ENCODE measurements around the gene CLCF1. TPM values are rescaled to one million over a fixed set of nuclear protein-coding genes. Genes with fewer than 3 reads are reported as not detected.

Gene CLCF1
- polyA plus RNA-seq, 4 donors: 1.4 to 6.3 (median 3.0) TPM; not detected in 1

- 82 to 92% (median 91%) methylated on average over 4 of the region's 4 CpGs for WGBS, 3 donors
- Histone ChIP-seq H3K27ac (ENCODE audit: low read depth in 1 of 3, low read length in 2 of 3) (no peak overlapping the region), H3K36me3 (ENCODE audit: control insufficient read depth in 3 of 3, insufficient read depth in 2 of 3, low read depth in 1 of 3, low read length in 3 of 3) (peaks cover 0 to 19% (median 0%) of the 10 kb centered on the region in 3 donors), H3K9me3 (ENCODE audit: control insufficient read depth in 2 of 2, insufficient read depth in 1 of 2, low read depth in 1 of 2, low read length in 1 of 2) (no peaks in the 10 kb centered on the region), H3K27me3 (ENCODE audit: control insufficient read depth in 3 of 3, insufficient read depth in 3 of 3, low read length in 3 of 3) (no peaks in the 10 kb centered on the region), H3K4me3 (ENCODE audit: low read depth in 1 of 3, low read length in 3 of 3) (no peak overlapping the region), H3K4me1 (ENCODE audit: control insufficient read depth in 3 of 3, insufficient read depth in 2 of 3, low read depth in 1 of 3, low read length in 2 of 3) (peaks cover 0 to 59% (median 6%) of the 10 kb centered on the region in 3 donors)
- DNase-seq (no peak), FAIRE-seq (no peak)
Measured at GRCh38 chr11:67349928-67350465, 23.4 kb downstream of the CLCF1 start.

- no peaks in the 10 kb centered on the region for H3K9me3 ChIP-seq (ENCODE audit: control insufficient read depth in 2 of 2, insufficient read depth in 1 of 2, low read depth in 1 of 2, low read length in 1 of 2)
- no peak for FAIRE-seq
- no peak overlapping the region for H3K27ac ChIP-seq (ENCODE audit: low read depth in 1 of 3, low read length in 2 of 3)
- WGBS, 3 donors: 89 to 98% (median 93%) methylated on average over 2 of the region's 2 CpGs
- peaks cover 0 to 56% (median 6%) of the 10 kb centered on the region in 3 donors for H3K4me1 ChIP-seq (ENCODE audit: control insufficient read depth in 3 of 3, insufficient read depth in 2 of 3, low read depth in 1 of 3, low read length in 2 of 3)
- H3K4me3 ChIP-seq (ENCODE audit: low read depth in 1 of 3, low read length in 3 of 3): no peak overlapping the region
- no peak for DNase-seq
- H3K36me3 ChIP-seq (ENCODE audit: control insufficient read depth in 3 of 3, insufficient read depth in 2 of 3, low read depth in 1 of 3, low read length in 3 of 3): peaks cover 0 to 19% (median 0%) of the 10 kb centered on the region in 3 donors
- H3K27me3 ChIP-seq (ENCODE audit: control insufficient read depth in 3 of 3, insufficient read depth in 3 of 3, low read length in 3 of 3): no peaks in the 10 kb centered on the region
Measured at GRCh38 chr11:67349457-67349856, 23.9 kb downstream of the CLCF1 start.

- Histone ChIP-seq H3K36me3 (ENCODE audit: control insufficient read depth in 3 of 3, insufficient read depth in 2 of 3, low read depth in 1 of 3, low read length in 3 of 3) (peaks cover 0 to 19% (median 0%) of the 10 kb centered on the region in 3 donors), H3K4me3 (ENCODE audit: low read depth in 1 of 3, low read length in 3 of 3) (no peak overlapping the region), H3K9me3 (ENCODE audit: control insufficient read depth in 2 of 2, insufficient read depth in 1 of 2, low read depth in 1 of 2, low read length in 1 of 2) (no peaks in the 10 kb centered on the region), H3K4me1 (ENCODE audit: control insufficient read depth in 3 of 3, insufficient read depth in 2 of 3, low read depth in 1 of 3, low read length in 2 of 3) (peaks cover 0 to 52% (median 6%) of the 10 kb centered on the region in 3 donors), H3K27me3 (ENCODE audit: control insufficient read depth in 3 of 3, insufficient read depth in 3 of 3, low read length in 3 of 3) (no peaks in the 10 kb centered on the region), H3K27ac (ENCODE audit: low read depth in 1 of 3, low read length in 2 of 3) (peak overlapping the region in 1 of 3 donors; percentile 21)
- DNase-seq (no peak), FAIRE-seq (no peak)
- WGBS, 3 donors: 68 to 76% (median 69%) methylated on average over 5 of the region's 5 CpGs
Measured at GRCh38 chr11:67349036-67349435, 24.4 kb downstream of the CLCF1 start.

- H3K9me3 ChIP-seq (ENCODE audit: control insufficient read depth in 2 of 2, insufficient read depth in 1 of 2, low read depth in 1 of 2, low read length in 1 of 2): no peaks in the 10 kb centered on the region
- FAIRE-seq (no peak), DNase-seq (peak; percentile 53 to 56)
- 61 to 69% (median 63%) methylated on average over 11 of the region's 11 CpGs for WGBS, 3 donors
- no peak overlapping the region for H3K4me3 ChIP-seq (ENCODE audit: low read depth in 1 of 3, low read length in 3 of 3)
- H3K27ac ChIP-seq (ENCODE audit: low read depth in 1 of 3, low read length in 2 of 3): peak overlapping the region in 2 of 3 donors; percentile 3 to 73
- no peaks in the 10 kb centered on the region for H3K27me3 ChIP-seq (ENCODE audit: control insufficient read depth in 3 of 3, insufficient read depth in 3 of 3, low read length in 3 of 3)
- peaks cover 0 to 48% (median 6%) of the 10 kb centered on the region in 3 donors for H3K4me1 ChIP-seq (ENCODE audit: control insufficient read depth in 3 of 3, insufficient read depth in 2 of 3, low read depth in 1 of 3, low read length in 2 of 3)
- peaks cover 0 to 19% (median 0%) of the 10 kb centered on the region in 3 donors for H3K36me3 ChIP-seq (ENCODE audit: control insufficient read depth in 3 of 3, insufficient read depth in 2 of 3, low read depth in 1 of 3, low read length in 3 of 3)
Measured at GRCh38 chr11:67347964-67348749, 25.2 kb downstream of the CLCF1 start.

GRCh38 chr11:67345920-67346819, 27.2 kb downstream of the CLCF1 start:
- H3K4me3 ChIP-seq (ENCODE audit: low read depth in 1 of 3, low read length in 3 of 3): no peak overlapping the region
- no peaks in the 10 kb centered on the region for H3K9me3 ChIP-seq (ENCODE audit: control insufficient read depth in 2 of 2, insufficient read depth in 1 of 2, low read depth in 1 of 2, low read length in 1 of 2)
- DNase-seq (peak; percentile 86 to 91), FAIRE-seq (no peak)
- peak overlapping the region; percentile 38 to 81 (median 77) for H3K27ac ChIP-seq (ENCODE audit: low read depth in 1 of 3, low read length in 2 of 3)
- WGBS, 3 donors: 28 to 54% (median 40%) methylated on average over 7 of the region's 7 CpGs
- no peaks in the 10 kb centered on the region for H3K27me3 ChIP-seq (ENCODE audit: control insufficient read depth in 3 of 3, insufficient read depth in 3 of 3, low read length in 3 of 3)
- peaks cover 0 to 30% (median 6%) of the 10 kb centered on the region in 3 donors for H3K4me1 ChIP-seq (ENCODE audit: control insufficient read depth in 3 of 3, insufficient read depth in 2 of 3, low read depth in 1 of 3, low read length in 2 of 3)
- peaks cover 0 to 14% (median 0%) of the 10 kb centered on the region in 3 donors for H3K36me3 ChIP-seq (ENCODE audit: control insufficient read depth in 3 of 3, insufficient read depth in 2 of 3, low read depth in 1 of 3, low read length in 3 of 3)

- no peaks in the 10 kb centered on the region for H3K9me3 ChIP-seq (ENCODE audit: control insufficient read depth in 2 of 2, insufficient read depth in 1 of 2, low read depth in 1 of 2, low read length in 1 of 2)
- FAIRE-seq (no peak), DNase-seq (peak; percentile 37 to 66)
- H3K36me3 ChIP-seq (ENCODE audit: control insufficient read depth in 3 of 3, insufficient read depth in 2 of 3, low read depth in 1 of 3, low read length in 3 of 3): peaks cover 0 to 10% (median 0%) of the 10 kb centered on the region in 3 donors
- 21 to 61% (median 42%) methylated on average over 8 of the region's 8 CpGs for WGBS, 3 donors
- H3K27ac ChIP-seq (ENCODE audit: low read depth in 1 of 3, low read length in 2 of 3): peak overlapping the region; percentile 38 to 81 (median 77)
- no peaks in the 10 kb centered on the region for H3K27me3 ChIP-seq (ENCODE audit: control insufficient read depth in 3 of 3, insufficient read depth in 3 of 3, low read length in 3 of 3)
- peaks cover 0 to 28% (median 6%) of the 10 kb centered on the region in 3 donors for H3K4me1 ChIP-seq (ENCODE audit: control insufficient read depth in 3 of 3, insufficient read depth in 2 of 3, low read depth in 1 of 3, low read length in 2 of 3)
- H3K4me3 ChIP-seq (ENCODE audit: low read depth in 1 of 3, low read length in 3 of 3): no peak overlapping the region
Measured at GRCh38 chr11:67345247-67345919, 28.0 kb downstream of the CLCF1 start.

GRCh38 chr11:67344264-67344663, 29.1 kb downstream of the CLCF1 start:
- WGBS, 3 donors: 77 to 84% (median 81%) methylated on average over 4 of the region's 4 CpGs
- no peak for FAIRE-seq
- no peaks in the 10 kb centered on the region for H3K9me3 ChIP-seq (ENCODE audit: control insufficient read depth in 2 of 2, insufficient read depth in 1 of 2, low read depth in 1 of 2, low read length in 1 of 2)
- H3K4me1 ChIP-seq (ENCODE audit: control insufficient read depth in 3 of 3, insufficient read depth in 2 of 3, low read depth in 1 of 3, low read length in 2 of 3): peaks cover 0 to 28% (median 6%) of the 10 kb centered on the region in 3 donors
- H3K4me3 ChIP-seq (ENCODE audit: low read depth in 1 of 3, low read length in 3 of 3): no peak overlapping the region
- no peaks in the 10 kb centered on the region for H3K27me3 ChIP-seq (ENCODE audit: control insufficient read depth in 3 of 3, insufficient read depth in 3 of 3, low read length in 3 of 3)
- peaks cover 0 to 7% (median 0%) of the 10 kb centered on the region in 3 donors for H3K36me3 ChIP-seq (ENCODE audit: control insufficient read depth in 3 of 3, insufficient read depth in 2 of 3, low read depth in 1 of 3, low read length in 3 of 3)
- no peak for DNase-seq
- peak overlapping the region in 1 of 3 donors; percentile 17 for H3K27ac ChIP-seq (ENCODE audit: low read depth in 1 of 3, low read length in 2 of 3)
